ENCODE results near the gene TBCD.

Gene TBCD

DNA sequence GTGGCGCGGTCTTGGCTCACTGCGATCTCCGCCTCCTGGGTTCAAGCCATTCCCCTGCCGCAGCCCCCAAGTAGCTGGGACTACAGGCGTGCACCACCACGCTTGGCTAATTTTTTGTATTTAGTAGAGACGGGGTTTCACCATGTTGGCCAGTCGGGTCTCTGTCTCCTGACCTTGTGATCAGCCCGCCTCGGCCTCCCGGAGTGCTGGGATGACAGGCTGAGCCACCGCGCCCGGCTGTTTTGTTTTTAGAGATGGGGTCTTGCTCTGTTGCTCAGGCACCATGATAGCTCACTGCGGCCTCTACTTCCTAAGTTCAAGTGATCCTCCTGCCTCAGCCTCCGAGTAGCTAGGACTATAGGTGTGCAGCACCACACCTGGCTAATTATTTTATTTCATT, 60.7 kb downstream of the TBCD start:
- no peak for DNase-seq

DNA sequence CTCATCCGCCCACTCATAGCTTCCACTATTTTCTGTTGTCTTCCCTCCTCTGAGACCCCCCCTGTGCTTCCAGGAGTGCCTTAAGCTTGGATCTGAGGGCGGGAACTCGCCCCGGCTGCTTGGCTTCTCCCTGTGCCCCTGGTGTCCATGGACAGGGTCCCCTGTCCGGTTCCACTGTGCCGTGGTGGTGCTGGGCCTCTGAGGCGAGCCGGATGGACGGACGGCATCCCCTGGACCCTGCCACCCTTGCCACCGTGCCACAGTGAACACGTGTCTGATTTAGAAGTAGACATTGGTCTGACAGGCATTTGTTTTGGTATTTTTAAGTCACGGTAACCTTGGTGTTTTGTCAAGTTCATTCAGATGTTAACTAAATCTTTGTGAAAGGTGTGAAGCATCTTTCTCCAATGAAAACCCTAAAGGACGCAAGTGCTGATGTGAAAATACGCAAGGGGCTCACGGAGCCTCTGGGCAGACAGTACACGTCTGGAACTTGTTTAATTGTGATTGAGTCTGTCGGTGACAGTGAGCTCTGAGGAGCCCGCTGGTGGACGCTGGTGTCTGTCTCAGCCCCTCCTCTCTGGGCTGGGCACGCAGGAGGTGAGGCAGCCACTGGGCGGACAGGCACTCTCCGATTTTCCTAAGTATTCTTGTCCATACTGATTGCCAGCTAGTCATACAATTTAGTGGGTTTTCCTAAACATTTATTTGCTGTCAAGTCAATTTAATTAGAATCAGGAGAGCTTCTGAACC, 61.6 kb downstream of the TBCD start:
- no peak for DNase-seq

DNA sequence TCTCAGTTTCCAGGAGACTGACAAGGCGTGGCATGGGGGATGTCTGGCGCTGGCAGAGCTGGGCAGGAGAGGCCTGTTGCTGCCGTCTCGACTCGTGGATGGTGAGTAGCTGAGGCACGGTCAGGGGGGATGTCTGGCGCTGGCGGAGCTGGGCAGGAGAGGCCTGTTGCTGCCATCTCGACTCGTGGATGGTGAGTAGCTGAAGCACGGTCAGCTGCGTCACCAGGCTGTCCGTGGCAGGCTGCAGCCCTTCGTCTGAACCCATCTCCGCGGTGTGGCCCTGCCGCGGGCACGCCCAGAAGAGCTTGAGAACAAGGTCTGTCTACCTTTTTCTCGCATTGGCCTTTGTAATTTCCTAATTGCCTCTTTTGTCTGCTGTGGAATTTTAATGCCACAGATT, 63.0 kb downstream of the TBCD start:
- DNase-seq = no peak

DNA sequence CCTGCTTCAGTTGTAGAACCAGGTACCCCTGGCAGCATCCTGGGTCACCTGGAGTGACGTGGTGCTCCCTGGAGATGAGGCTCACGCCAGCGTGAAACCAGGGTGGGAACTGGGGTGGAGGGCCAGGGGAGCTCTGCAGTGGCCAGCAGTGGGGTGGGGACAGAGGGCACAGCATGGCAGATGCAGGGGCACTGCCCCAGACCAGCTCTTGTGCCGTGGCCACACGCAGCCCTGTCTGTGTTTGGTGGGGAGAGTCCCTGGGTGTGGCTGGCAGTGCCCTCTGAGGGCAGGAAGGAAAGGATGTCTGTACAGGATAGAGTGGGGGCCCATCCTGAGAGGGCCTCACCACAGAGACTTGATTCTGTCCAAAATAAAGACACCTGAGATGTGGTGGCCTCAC, 63.5 kb downstream of the TBCD start:
- DNase-seq = no peak

DNA sequence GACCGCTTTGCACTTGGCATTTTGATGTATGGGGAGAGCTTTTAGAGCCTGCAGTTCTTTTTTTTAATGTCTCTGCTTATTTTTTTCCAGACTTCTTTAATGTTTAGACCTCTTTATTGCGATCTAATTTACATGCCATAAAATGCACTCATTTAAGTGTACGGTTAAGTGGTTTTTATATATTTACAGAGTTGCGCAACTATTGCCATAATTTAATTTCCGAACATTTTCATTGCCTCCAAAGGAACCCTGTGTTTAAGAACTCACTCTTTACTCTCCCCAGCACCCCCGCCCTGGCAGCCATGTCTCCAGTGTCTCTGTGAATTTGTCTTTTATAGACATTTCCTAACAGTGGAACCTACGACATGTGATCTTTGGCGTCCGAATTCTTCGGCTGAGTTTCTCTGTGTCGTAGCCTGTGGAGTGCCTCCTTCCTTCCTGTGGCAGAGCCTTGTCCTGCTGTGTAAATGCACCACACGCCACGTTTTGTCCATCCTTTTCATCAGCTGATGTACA, 64.0 kb downstream of the TBCD start:
- DNase-seq = no peak

DNA sequence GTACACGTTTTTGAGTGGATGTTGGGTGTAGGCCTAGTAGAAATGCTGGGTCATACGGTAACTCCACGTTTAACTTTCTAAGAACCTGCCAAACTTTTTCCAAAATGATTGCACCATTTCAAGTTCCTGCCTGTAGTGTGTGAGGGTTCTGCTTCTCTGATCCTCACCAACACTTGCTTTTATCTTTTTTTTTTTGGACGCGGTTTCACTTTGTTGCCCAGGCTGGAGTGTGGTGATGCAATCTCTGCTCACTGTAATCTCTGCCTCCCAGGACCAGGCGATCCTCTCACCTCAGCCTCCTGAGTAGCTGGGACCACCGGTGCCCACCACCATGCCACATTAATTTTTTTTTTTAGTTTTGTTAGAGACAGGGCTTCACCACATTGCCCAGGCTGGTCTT, 64.5 kb downstream of the TBCD start:
- no peak for DNase-seq

DNA sequence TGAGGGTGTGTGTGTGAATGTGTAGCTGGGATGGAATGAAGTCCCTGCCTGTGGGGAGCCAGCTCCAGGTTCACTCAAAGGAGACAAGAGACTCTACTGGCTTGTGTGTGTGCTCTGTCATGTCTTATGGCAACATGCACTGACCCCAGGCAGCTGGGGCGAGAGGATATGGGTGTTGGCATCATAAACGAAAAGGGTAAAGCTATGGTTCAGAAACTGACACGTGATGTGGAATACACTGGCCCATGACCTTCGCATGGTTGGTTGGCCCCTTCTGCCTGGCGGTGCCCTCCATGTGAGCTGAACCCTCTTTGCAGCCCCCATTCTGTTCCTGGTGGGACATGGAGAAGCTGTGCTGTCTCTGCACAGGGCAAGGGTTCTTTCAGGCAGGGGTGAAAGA, 66.1 kb downstream of the TBCD start:
- no peak for DNase-seq

DNA sequence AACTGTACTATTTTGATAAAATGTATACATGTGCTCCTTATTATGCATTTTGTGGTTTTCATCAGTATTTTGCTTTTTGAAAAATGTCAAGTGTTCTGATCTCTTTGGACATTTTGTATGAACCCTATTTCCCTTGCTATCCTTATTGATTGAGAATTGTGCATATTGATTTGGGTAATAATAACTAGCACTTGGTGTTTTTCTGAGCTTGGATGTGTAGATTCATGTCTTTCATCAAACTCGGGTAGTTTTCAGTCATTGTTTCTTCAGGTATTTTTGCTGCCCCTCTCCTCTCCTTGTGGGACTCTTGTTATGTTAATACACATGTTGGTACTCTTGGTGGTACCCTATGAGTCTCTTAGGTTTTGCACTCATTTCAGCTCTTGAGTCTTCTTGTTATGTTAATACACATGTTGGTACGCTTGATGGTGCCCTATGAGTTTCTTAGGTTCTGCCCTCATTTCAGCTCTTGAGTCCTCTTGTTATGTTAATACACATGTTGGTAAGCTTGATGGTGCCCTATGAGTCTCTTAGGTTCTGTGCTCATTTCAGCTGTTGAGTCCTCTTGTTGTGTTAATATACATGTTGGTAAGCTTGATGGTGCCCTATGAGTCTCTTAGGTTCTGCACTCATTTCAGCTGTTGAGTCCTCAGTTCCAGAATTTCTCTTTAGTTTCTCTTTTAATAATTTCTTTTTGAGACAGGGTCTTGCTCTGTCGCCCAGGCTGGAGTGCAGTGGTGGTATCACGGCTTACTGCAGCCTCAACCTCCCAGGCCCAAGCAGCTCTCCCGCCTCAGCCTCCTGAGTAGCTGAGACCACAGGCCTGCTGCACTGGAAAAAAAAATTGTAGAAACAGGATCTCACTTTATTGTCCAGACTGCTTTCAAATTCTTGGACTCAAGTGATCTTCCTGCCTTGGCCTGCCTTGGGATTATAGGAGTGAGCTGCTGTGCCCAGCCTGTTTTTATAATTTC, 68.7 kb downstream of the TBCD start:
- no peak for DNase-seq

DNA sequence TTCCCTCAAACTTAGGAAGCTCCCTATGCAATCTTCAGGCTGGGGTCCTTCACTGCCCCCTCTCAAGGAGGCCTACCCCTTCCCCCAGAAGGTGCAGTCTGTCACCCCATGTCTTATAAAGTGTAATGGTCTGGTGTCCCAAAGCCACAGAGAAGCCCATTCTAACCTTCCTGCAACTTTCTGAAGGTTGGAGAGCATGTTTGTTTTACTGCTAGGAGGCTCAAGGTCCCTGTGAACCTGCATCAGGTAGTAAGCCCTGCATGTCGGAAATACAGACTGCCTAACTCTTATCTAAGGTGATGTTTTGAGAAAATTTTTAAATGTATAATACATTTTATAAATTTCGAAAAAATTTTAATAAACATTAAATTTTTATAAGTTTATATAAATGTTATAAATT, 69.7 kb downstream of the TBCD start:
- DNase-seq = no peak

DNA sequence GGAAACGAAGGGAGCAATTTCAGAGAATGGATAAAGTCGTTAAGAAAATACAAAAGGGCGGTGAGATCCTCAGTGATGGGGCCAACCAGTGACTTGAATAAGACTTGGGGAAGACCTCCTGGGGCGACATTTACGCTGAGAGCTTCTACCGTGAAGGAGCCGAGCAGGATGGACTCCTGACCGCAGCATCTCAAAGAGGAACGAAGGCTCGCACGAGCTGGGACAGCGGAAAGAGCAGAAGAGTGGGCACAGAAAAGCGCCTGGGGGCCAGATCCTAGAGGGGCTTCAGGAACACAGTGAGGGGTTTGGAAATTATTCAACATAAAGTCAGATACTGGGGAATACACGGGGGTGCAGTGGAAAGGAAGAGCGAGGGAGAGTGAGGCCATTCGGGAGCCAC, 70.4 kb downstream of the TBCD start:
- DNase-seq = no peak

DNA sequence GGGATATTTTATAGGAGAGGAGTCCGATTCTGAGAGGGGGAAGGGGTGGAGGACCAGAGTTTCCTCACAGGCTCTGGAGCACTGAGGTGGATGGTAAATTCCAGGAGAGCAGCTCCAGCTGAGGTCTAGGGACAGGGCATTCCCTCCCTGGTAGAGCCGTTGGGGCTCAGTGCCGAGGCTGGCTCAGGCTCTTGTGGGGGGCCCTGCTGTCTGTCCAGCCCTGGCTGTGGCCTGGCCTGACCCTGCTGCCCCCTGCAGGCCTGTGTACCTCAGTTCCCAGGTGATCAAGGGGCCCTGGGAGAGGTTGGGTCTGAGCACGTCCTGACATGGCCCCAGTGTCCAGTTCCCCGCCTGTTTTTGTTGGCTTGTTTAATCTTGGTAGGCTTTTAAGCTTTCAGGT, 71.1 kb downstream of the TBCD start:
- no peak for DNase-seq

DNA sequence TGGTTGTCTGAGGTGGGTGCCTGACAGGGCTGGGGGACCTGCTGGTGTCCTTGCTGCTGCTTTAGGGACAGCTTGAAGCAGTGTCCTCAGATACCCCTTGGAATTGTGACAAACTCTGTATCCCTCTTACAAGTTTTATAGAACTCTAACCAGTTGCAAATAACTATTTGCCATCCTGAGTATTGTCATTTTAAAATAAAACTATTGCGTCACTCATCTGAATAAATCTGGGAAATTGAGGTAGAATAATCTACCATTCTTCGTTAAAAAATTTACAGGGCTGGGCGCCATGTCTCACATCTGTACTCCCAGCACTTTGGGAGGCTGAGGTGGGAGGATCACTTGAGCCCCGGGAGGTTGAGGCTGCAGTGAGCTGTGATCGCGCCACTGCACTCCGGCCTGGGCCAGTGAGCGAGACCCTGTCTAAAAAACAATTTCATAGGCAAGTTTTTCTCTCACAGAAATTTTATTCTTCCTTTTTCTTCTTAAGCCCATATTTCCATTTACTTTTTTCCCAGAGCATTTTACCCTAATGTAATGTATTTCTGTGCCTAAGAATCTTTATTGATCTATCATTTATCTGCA, 73.8 kb downstream of the TBCD start:
- no peak for DNase-seq

DNA sequence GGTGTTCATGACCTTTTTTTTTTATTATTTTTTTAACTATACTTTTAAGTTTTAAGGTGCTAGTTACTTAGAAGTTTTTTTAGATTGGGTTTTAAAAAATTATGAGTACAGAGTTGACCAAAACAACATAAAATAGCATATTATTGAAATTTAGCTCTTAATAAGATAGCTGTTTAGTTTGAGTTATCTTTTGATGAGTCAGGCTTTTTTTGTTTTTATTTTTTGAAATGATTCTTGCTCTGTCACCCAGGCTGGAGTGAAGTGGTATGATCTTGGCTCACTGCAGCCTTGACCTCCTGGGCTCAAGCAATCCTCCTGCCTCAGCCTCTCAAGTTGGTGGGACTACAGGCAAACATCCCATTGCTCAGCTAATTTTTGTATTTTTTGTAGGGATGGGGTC, 74.3 kb downstream of the TBCD start:
- no peak for DNase-seq

DNA sequence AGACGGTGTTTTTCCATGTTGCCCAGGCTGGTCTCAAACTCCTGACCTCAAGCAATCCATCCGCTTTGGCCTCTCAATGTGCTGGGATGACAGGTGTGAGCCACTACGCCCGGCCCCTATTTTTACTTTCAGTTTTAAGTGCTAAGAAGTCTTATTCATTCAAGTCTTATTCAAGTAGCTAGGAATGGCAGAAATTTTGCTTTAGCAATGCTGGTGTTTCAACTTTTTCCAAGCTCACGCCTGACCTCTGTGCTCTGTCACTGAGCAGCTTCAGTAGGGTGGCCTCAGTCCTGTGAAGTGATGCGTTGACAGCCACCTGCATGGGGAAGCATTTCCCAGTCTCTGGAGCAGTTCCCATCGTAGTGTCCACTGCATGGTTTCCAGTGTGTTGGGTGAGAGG, 75.1 kb downstream of the TBCD start:
- no peak for DNase-seq

DNA sequence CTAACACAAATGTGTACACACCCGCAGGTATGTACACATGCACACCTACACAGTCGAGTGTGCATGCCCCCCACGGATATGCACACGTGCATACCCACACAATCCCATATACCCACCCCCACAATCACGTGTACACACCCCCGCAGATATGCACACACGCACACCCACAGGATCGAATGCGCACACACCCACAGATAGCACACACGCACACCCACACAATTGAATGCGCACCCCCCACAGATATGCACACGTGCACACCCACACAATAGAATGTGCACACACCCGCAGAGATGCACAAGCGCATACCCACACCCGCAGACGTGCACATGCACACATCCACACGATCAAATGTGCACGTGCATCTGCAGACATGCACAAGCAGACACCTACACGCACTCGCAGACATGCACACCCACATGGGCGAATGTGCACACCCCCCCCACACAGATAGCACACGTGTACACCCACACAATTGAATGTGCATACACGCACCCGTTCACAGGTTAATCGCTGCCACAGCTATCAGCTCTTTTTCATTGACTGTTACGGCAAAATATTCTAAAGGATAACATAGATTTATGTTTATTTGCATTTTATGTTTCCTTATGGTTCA, 77.1 kb downstream of the TBCD start:
- DNase-seq = no peak

DNA sequence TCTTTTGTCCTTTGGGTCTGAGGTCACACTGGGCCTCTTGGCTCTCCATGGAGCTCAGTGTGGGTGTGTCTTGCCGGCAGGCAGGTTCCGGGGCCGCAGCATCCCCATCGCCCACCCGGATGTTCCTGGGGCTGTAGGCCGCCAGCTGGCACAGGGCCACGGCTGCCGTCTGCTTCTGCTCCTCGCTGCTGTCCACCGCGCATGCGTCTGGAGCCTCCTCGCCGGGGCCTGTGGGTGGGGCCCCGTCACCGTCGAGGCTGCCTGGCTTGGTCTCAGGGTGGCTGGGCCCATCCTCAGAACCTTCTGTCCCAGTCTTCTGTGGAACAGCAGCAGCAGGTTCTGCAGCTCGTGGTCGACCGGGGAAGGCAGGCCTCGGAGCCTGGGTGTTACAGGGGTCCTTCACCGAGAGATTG, 78.4 kb downstream of the TBCD start:
- no peak for DNase-seq

DNA sequence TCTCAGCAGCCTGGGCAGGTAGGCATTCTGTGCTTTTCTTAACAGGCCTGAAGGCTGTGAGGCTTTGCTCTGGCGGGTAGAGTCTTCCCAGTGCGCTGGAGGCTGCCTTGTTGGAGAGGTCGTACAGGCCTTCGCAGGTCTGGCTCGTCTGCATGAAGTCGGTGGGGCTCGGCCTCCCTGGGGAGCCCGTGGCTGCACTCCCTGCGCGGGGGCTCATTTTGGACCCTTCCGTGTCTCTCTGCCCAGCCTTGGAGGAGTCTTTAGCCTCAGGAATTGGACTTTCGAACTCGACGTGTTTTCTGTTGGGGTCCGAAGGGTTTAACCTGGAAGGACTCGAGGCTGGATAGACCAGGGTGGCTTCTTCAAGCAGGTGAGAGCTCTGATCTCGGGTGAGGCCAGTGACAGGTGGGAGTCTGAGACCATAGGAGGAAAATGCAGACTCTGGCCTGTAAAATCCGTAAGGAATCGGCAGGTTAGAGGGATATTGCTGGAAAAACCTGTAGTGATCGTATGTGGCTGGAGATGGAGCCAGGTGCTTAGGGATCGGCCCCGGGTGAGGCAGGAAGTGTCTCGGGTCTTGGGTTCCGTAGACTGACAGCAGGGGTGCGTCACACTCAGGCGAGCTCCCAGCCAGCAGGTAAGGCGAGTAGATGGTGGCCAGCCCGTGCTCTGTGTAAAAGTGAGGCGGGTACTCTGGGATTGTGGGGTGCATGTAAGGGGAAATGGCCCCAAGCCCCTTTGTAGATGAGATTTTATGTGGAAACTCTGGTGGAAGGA, 79.4 kb downstream of the TBCD start:
- no peak for DNase-seq

DNA sequence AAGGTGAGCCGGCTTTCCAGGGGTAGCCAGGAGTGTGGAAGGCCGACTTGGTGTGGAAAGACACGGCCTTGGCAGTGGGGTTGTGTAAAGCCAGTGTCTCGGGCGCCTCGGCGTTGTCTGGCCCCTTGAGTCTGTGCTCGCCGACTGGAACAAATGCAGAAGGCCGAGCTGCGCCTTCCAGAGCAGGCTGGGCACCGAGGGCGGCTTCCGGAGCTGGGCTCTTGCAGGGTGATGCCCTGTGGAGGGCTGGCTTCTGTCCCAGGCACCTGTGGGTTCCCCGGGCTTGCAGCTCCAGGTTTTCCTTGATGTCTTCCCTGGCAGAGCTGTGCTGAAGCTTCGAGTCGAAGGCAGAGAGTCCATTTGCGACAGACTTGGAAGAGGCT, 79.9 kb downstream of the TBCD start:
- DNase-seq = no peak

DNA sequence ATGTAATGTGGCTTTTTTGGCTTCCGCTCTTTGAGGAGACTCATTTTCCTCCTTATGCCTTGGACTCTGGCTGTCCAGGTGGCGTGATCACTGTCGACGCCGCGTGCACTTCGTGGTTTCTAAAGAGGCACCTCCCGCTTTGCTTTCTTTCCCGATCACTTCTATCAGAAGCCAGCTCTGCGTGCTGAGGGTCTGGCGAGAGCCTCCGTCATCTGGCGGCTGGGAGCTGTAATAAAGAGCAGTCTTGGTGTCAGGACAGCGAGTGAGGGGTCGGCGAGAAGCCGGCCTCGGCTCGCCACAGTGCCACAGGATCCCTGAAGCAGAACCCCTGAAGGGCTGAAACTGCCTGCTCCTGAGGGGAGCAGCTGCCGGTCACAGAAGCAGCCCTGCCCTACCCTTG, 80.5 kb downstream of the TBCD start:
- no peak for DNase-seq

DNA sequence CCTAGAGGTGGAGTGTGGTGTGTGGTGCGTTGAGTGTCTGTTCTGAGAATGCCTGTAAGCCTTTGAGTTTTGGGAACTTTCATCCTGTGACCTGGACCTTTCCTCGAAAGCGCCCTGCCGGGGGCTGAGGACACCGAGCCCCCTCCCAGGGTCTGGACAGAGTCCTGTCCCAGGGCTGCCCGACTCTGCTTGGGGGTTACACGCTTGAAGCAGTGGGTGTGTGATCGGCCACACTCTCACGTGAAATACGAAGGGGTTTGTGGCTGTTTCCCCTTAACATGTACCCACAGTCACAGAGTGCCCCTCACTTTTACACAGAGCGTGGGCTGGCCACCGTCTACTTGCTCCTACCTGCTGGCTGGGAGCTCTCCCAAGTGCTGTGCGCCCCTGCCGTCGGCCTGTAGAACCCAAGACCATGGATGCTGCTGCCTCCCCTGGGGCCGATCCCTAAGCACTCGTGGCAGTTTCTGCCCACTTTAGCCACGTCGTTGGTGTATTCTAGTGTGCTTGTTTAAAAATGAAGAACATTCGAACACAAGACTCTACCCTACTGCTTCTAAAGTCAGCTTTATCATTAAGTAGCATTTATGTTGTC, 81.1 kb downstream of the TBCD start:
- no peak for DNase-seq

DNA sequence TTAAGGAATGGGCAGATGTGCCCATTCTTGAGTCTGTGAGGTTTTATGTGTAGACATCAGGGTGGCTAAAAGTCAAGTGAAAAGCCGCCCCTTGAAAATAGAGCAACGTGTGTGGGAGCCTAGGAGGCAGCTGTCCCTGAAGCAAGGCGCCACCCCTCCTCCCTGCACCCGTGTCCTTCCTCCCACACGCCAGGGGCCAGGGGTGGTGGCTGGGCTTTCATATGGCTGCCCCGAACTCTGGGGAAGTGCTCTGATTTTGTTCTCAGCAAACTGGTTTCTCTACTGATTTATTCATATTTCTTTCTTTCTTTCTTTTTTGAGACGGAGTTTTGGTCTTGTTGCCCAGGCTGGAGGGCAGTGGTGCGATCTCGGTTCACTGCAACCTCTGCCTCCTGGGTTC, 83.3 kb downstream of the TBCD start:
- DNase-seq = no peak
